GM18858 (cell line): Measurements from ENCODE around the gene RSPH1.
A peak's percentile ranks its signal among the peaks of the same experiment; 100 is the strongest.

ENCODE experiments used
- ATAC-seq: cut with Tn5 transposase; IDR thresholded peaks from one replicate; pipeline ENCODE4 v1.9.1; 2021; ENCODE audit not compliant: unreplicated experiment

The RSPH1 gene

DNA sequence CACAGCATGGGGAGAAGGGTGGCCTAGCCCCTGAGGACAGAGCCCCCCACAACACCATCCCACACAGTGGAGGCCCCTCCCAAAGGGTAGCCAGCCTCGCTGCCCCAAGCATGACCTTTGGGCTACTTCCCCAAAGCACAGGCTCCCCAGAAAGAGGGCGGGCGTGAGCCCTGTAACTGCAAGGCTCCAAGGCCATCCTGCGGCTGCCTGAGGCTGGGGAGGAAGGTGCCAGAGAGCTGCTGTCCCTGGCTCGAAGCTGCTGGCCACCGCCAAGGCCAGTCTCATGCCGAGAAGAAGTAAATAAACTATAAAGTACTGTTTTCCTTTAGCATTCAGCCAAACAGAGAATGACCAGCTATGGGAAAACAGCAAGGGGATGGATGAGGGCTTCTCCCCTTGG, 64.8 kb downstream of the RSPH1 start:
- ATAC-seq, result no peak

DNA sequence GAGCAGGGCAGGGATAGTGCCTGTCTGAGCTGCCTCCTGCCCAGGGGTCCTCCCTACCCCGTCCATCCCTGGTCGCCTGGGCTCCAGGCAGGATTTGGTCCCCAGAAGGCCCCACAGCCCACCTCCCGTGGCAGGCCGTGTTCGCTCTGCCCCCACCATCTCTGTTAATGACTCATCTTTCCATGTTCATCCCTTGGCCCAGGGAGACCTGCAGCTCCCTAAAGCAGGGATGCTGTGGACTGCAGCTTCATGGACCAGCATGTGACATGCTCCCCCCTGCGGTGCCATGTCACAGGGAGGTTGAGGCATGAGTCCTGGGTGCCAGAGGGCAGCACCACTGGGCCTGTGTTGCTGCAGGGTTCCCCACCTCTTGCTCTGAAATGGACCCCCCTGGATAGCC, 65.5 kb downstream of the RSPH1 start:
- no peak for ATAC-seq

DNA sequence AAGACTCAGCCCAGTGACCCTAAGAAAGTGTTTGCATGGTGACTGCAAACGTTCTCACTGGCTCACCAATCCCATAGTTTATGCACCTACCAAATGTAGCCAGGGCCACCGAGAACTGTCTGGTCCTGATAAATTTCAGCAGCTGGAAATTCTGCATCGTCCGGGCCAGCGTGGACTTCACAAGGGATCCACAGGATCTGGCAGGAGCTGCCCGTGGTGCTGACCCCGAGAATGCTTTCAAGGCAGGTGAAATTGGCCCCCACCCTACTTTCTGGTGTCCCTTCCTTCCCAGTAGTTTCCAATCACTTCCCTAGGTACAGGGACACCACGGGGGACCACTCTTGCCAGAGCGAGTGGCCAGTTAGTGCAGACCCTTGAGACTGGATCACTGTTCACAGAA, 66.2 kb downstream of the RSPH1 start:
- no peak for ATAC-seq

DNA sequence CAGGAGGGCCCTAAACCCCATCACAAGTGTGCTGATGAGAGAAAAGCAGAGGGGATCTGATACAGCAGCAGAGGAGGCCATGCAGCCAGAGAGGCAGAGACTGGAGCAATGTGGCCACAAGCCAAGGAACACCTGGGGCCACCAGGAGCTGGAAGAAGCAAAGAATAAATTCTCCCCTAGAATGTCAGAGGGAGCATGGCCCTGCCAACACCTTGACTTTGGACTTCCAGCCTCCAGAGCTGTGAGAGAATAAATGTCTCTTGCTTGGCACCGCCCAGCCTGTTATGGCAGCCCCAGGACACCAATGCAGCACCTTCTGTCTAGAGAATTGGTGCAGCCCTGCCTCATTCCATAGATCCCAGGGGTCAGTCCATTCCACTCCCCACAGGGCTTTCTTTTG, 67.0 kb downstream of the RSPH1 start:
- ATAC-seq, result no peak

DNA sequence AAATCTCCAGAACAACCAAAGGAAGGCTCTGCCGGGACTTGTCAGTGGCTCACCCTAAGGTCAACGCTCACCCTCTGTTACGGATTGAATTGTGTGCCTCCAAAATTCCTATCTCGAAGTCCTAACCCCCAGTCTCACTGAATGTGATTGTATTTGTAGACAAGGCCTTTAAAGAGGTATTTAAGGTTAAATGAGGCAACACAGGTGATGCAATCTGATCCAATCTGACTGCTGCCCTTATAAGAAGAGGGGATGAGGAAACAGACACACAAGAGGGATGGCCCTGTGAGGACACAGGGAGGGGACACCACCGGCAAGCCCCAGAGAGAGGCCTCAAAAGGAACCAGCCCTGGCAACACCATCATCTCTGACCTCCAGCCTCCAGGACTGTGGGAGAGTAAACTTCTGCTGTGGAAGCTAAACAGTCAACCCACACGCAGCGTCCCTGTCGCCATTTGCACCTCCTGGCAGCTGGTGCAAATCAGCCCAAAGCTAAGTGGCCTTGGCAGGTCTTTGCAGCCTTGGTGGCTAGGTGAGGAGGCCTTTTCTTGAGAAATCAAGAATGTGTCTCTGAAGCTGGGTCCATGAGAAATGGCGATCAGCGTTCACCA, 68.1 kb downstream of the RSPH1 start:
- no peak for ATAC-seq

DNA sequence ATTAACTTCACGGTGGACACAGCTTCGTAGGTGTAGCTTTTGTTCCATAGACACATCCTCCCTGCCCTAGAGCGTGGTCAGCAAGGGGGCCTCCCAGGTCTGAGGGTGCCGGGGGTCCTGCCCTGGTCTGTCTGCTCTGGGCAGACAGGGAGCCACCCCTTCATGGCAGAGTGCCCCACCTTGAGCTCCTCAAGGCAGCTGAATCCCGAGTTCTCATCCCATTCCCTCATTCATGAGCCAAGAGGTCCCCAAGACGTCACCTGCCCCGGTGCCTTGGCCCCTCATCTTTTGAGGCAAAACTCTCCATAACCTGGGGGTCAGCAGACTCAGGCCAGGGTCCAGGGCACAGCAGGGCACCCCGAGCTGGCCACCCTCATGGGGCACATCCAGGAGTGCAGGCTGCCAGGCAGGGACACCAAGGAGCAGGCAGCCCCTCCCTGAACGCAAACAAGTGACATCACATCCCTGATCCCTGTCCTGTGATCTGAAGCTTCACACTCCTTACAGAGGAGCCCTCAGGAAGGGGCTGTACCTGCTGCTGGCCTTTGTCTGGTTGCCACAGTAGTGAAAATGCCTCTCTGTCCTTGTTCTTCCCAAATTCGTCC, 69.0 kb downstream of the RSPH1 start:
- ATAC-seq, result no peak

DNA sequence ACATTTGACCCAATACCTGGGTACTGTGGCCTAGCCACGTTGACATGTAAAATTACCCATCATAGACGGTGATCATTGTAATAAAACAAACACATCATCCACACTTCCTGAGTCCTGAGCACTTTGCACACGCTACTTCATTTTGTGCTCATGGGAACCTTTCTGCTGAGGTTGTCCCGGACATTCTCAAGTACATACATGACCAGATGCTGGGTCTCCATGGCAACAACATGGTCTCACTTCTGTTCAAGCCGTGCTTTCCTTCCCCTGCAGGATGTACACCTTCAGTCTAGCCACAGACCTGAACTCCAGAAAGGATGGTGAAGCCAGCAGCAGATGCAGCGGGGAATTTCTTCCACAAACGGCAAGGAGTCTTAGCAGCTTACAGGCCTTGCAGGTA, 69.6 kb downstream of the RSPH1 start:
- ATAC-seq, result no peak

DNA sequence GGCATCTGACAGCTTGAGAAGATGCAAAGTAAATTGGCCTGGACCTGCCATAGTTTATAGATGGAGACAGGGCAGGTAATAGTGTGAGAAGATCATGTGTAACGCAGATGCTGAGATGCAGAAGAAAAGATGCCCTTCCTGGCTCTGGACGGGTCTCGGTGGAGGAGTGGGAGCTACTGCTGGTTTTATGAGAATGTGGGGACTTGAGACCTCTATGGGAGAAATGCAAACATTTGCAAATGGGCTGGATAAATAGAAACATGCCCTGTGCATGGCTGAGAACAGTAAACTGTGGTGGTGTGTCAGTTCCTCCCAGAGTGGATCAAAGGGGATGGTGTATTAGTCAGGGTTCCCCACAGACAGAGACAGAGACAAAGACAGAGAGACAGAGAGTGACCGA, 70.4 kb downstream of the RSPH1 start:
- no peak for ATAC-seq

DNA sequence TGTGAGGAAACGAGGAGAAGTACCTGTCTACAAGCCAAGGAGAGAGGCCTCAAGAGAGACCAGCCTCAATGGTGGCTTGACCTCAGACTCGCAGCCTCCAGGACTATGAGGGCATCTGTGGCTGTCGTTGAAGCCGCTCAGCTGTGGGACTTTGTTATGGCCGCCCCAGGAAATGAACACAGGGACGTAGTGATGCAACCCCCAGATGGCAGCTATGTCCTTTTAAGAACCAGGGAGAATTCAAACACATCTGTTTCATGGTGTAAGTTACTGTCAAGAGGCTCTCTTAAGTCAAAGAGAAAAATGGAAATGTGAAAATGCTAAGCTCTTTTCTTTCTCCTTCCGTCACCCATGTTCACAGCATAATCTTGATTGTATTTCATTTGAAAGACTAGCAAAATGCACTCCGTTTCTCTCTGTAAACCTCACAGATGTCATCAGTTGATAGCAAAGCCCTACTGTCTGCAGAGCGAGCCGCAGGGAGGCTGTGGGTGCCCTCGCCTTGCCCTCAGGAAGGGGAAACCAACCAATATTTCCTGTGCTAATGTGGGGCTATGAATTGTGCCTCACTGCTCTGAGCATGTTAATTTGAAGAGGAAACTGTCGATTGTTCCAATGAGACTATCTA, 71.0 kb downstream of the RSPH1 start:
- ATAC-seq, result no peak

DNA sequence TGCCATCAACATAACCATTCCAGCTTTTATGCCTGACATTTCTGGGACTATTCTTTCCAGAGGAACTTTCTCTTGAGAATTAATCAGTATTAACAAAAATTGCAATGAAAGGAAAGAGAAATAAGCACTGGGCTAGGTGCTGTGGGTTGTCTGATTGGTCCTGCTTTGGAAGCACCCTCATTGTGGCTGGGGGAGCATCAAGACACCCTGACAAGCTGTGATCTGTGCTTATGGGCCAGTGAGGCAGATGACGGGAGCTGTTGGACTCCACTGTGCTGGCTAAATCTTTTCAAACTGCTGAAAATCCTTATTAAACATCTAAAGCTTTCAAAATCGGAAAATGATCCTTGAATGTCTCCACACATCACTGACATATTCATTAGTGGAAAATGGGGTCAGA, 72.3 kb downstream of the RSPH1 start:
- no peak for ATAC-seq

DNA sequence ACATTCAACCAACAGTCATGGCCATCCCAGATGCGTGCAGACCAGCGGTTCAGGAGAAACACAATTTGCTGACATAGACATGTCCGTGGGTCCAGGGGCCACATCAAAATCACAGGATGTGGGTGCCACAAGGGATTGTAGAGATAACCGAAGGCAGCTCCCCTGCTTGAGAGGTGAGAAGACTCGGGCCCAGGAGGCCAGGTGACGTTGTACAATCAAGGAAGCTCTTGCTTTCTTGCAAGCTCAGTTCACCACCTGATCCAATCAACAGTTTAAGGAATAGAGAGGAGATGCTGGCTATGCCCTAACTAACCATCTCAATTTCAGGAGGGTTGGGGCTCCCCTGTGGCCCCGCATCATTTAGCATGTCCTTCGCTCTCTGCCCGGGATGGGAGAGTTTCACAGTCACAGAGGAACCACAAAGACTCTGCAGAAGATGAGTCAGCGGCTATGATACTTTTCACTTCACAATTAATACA, 72.8 kb downstream of the RSPH1 start:
- ATAC-seq, result peak; percentile 35
